ENCODE results near the gene PPCDC. TPM values are rescaled to one million over a fixed set of nuclear protein-coding genes. Genes with fewer than 3 reads are reported as not detected.

Gene PPCDC
- total RNA-seq, 4 donors from 2014 or later: 6.4 to 8.9 (median 7.4) TPM

DNA sequence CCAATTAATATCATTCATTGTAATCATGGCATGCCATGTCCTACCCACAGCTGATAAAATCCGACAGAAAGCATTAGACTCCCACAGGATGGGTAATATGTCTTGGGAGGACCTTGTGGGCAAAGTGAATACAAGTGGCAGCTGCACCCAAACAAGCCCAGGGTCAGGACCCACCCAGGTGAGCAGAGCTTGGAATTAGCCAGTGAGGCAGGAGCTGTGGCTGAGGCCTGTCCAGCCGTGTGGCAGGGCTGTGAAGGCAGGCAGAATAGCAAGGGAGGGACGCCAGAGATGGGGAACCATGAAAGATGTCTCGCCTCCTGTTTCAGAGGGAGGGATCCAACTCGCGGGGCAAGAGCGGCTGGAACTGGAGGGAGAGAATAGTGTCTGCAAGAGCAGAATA is 74.5 kb downstream of the PPCDC start:
- Histone ChIP-seq H3K4me1 (no peaks in the 10 kb centered on the region), H3K27me3 (no peaks in the 10 kb centered on the region), H3K4me3 (no peak overlapping the region), H3K36me3 (no peaks in the 10 kb centered on the region), H3K27ac (replicated peaks in 1 of 4) (no peak overlapping the region), H3K9me3 (no peaks in the 10 kb centered on the region)
- TF ChIP-seq EP300 (IDR thresholded peaks at IDR 0.05) (no peak), POLR2AphosphoS5 (IDR thresholded peaks at IDR 0.05) (no peak), POLR2A (IDR thresholded peaks at IDR 0.05; ENCODE audit: low read depth) (no peak)
- TF ChIP-seq, protein P1, sequence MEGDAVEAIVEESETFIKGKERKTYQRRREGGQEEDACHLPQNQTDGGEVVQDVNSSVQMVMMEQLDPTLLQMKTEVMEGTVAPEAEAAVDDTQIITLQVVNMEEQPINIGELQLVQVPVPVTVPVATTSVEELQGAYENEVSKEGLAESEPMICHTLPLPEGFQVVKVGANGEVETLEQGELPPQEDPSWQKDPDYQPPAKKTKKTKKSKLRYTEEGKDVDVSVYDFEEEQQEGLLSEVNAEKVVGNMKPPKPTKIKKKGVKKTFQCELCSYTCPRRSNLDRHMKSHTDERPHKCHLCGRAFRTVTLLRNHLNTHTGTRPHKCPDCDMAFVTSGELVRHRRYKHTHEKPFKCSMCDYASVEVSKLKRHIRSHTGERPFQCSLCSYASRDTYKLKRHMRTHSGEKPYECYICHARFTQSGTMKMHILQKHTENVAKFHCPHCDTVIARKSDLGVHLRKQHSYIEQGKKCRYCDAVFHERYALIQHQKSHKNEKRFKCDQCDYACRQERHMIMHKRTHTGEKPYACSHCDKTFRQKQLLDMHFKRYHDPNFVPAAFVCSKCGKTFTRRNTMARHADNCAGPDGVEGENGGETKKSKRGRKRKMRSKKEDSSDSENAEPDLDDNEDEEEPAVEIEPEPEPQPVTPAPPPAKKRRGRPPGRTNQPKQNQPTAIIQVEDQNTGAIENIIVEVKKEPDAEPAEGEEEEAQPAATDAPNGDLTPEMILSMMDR (IDR thresholded peaks at IDR 0.05): no peak
- WGBS: 72% methylated on average over 7 of the region's 7 CpGs
- DNase-seq (ENCODE audit: extremely low spot score): no peak
- intact Hi-C loops (cut with DNase I): no loop called here

DNA sequence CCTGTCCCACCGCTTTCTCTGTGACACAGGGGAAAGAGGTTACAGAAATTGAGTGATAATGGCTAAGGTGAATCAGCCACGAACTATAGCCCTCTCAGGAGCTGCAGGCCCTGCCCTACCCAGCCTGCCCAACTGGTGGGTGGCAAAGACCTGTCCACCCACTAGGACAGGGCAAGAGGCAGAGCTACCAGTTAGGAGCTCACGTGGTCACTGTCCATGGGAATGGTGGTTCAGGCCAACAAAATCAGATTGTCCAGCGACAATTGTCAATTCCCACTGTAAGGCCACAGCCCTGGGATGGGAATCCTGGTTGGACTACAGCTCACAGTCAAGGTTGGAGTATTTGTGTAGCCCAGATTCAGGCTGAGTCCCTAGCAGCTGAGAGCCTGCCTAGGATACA is 75.0 kb downstream of the PPCDC start:
- intact Hi-C loops (cut with DNase I): no loop called here
- Histone ChIP-seq H3K4me1 (no peaks in the 10 kb centered on the region), H3K4me3 (no peak overlapping the region), H3K9me3 (no peaks in the 10 kb centered on the region), H3K27me3 (no peaks in the 10 kb centered on the region), H3K27ac (replicated peaks in 1 of 4) (no peak overlapping the region), H3K36me3 (no peaks in the 10 kb centered on the region)
- DNase-seq (ENCODE audit: extremely low spot score): no peak
- no peak for TF ChIP-seq POLR2A (IDR thresholded peaks at IDR 0.05; ENCODE audit: low read depth)
- TF ChIP-seq POLR2AphosphoS5 (IDR thresholded peaks at IDR 0.05): no peak
- no peak for TF ChIP-seq EP300 (IDR thresholded peaks at IDR 0.05)
- TF ChIP-seq, protein P1 (IDR thresholded peaks at IDR 0.05): no peak
- WGBS: 98% methylated on average over 4 of the region's 4 CpGs

Small RNA genes lying within 50 kb of the gene (small RNA-seq; reads per million reads assigned to genes)
- 0 reads per million in 3 donors for gene AC015720.1
- gene RF00019: 0 reads per million in 3 donors

Other genes starting within 250 kb of the PPCDC start
- gene CSK, start 241.5 kb upstream of the PPCDC start, total RNA-seq: 10 to 100 TPM; 14.0 to 28.7 (median 21.9) TPM
- gene LMAN1L, start 210.8 kb upstream of the PPCDC start, total RNA-seq: under 1 TPM in 1 of 4 donors, not detected in 3; 0.66 TPM
- gene CPLX3, start 197.0 kb upstream of the PPCDC start, total RNA-seq: under 1 TPM in 1 of 4 donors, not detected in 3; 0.33 TPM
- 10 to 100 TPM; 24.5 to 49.2 (median 35.4) TPM for gene ULK3, start 180.4 kb upstream of the PPCDC start, total RNA-seq
- gene SCAMP2, start 150.2 kb upstream of the PPCDC start, total RNA-seq: 100 to 1,000 TPM in 2 of 4 donors, 10 to 100 TPM in 2; 57.3 to 125 (median 94.9) TPM
- 10 to 100 TPM; 37.4 to 50.7 (median 44.0) TPM for gene MPI, start 133.5 kb upstream of the PPCDC start, total RNA-seq
- 10 to 100 TPM; 60.8 to 92.0 (median 84.3) TPM for gene FAM219B, start 116.7 kb upstream of the PPCDC start, total RNA-seq
- 10 to 100 TPM; 58.6 to 86.2 (median 75.5) TPM for gene COX5A, start 85.5 kb upstream of the PPCDC start, total RNA-seq
- gene RPP25, start 66.8 kb upstream of the PPCDC start, total RNA-seq: 1 to 10 TPM; 4.2 to 7.2 (median 7.0) TPM
- gene SCAMP5, start 28.0 kb upstream of the PPCDC start, total RNA-seq: 1 to 10 TPM; 3.3 to 6.4 (median 4.3) TPM
- gene C15orf39, start 178.3 kb downstream of the PPCDC start, total RNA-seq: 10 to 100 TPM in 3 of 4 donors, 1 to 10 TPM in 1; 7.5 to 17.7 (median 13.4) TPM
- not detected for gene GOLGA6C, start 234.7 kb downstream of the PPCDC start, total RNA-seq

All from esophagus muscularis mucosa (tissue), 4 donors.